Heart left ventricle (tissue), 16 donors: Measurements from ENCODE around the gene LSM12. TPM values are rescaled to one million over a fixed set of nuclear protein-coding genes. Genes with fewer than 3 reads are reported as not detected.

Experiments
- ATAC-seq, 4 donors: fragments of 200-7000 bp; cut with Tn5 transposase; one replicate each; pipeline ENCODE4 v1.9.1; 2020 to 2022; ENCODE audit warnings: moderate library complexity in 4 of 4, mild to moderate bottlenecking in 3 of 4, moderate number of reproducible peaks in 1 of 4
- DNase-seq, 5 donors: peaks; one replicate each; pipeline ENCODE4 v3.0.0-alpha.2; 2020
- H3K27ac ChIP-seq, 12 donors: fragments of 200-600 bp; sonication (generic) in 4 of 12; one replicate each; pipeline versions ENCODE4 v1.5.0 to v1.8.0; 2016 to 2022; ENCODE audit warnings: mild to moderate bottlenecking in 2 of 12
- H3K27me3 ChIP-seq, 9 donors: fragments of 200-600 bp; sonication (generic) in 2 of 9; one replicate each; pipeline versions ENCODE4 v1.5.1 to v1.8.0; 2016 to 2022; ENCODE audit warnings: mild to moderate bottlenecking in 3 of 9
- H3K36me3 ChIP-seq, 9 donors: fragments of 200-600 bp; sonication (generic) in 2 of 9; one replicate each; pipeline versions ENCODE4 v1.5.0 to v1.8.0; 2018 to 2022; ENCODE audit warnings: mild to moderate bottlenecking in 2 of 9
- H3K4me1 ChIP-seq, 12 donors: fragments of 200-600 bp; sonication (generic) in 4 of 12; one replicate each; pipeline versions ENCODE4 v1.5.0 to v1.8.0; 2016 to 2022; ENCODE audit warnings: mild to moderate bottlenecking in 3 of 12
- H3K4me3 ChIP-seq, 12 donors: fragments of 200-600 bp; sonication (generic) in 4 of 12; one replicate each; pipeline versions ENCODE4 v1.5.0 to v1.8.0; 2017 to 2022; ENCODE audit warnings: mild to moderate bottlenecking in 9 of 12, moderate library complexity in 4 of 12
- H3K9me3 ChIP-seq, 12 donors: fragments of 200-600 bp; sonication (generic) in 4 of 12; one replicate each; pipeline versions ENCODE4 v1.5.0 to v1.8.0; 2016 to 2022; ENCODE audit warnings: mild to moderate bottlenecking in 1 of 12
- CTCF ChIP-seq, 12 donors: fragments of 200-600 bp; sonication (generic) in 4 of 12; IDR thresholded peaks; one replicate each; pipeline versions ENCODE4 v1.5.0 to v1.8.0; 2018 to 2022; ENCODE audit warnings: antibody characterized with exemption in 12 of 12, mild to moderate bottlenecking in 5 of 12
- POLR2A ChIP-seq, 2 donors: fragments of 450-650 bp; IDR thresholded peaks; one replicate each; pipeline ENCODE4 v1.6.1; 2017; ENCODE audit warnings: antibody characterized with exemption in 2 of 2, mild to moderate bottlenecking in 2 of 2, moderate library complexity in 2 of 2
- WGBS, 4 donors: extraction: QIAGEN DNeasy Blood & Tissue Kit in 2 of 4; methylation state at CpG; one replicate each; pipeline versions ENCODE4 v1.1.5 to v1.1.7; 2013 to 2018; 5-methylcytosine and 5-hydroxymethylcytosine counted together
- intact Hi-C, 10 donors: fragments of 100-400 bp; cut with DNase I; formaldehyde crosslinking; loops; one replicate each; pipeline versions ENCODE4 v1.11.1 to v1.14.2; 2022
- polyA plus RNA-seq, 2 donors: library from polyadenylated mRNA; stranded (reverse); fragments of 200-250 nt; gene quantifications; one replicate each; pipeline ENCODE4 v1.2.3, GENCODE V29; 2013
- total RNA-seq, 9 donors: library from RNA; depleted of rRNA in 2 of 9; stranded (reverse); fragments of >200 nt in 2 of 9; fragmentation: NEBNext Ultra II Directional in 3 of 9; extraction: Animal tissue kit (Norgen Biotek cat#: 25700) in 3 of 9; gene quantifications; one replicate each; pipeline versions ENCODE4 v1.1.0 to v1.2.4, GENCODE V29; 2016 to 2023
- donor health status: ischemic (EF 13 %, LVEDD 7.1; RV severe dilation, severe dysfunction).
- donor health status: healthy with polysubstance abuse.
- donor health status: DM: no; HTN: yes; CAD: no.
- donor health status: DM: no; HTN: no; CAD: no.
- donor health status: ischemic (EF 25% LVEDD 6.9; RV normal size, moderate dysfunction).
- donor health status: ischemic (EF 25% LVEDD 5.7; RV mildly dilated, moderate dysfunction).
- donor health status: healthy.
- donor health status: DM: yes; HTN: yes; CAD: no.
- donor health status: ischemic (EF 35%, LVEDD 5.7; RV mildly dilated, moderate dysfunction).
- donor health status: nonischemic (EF 11% LVEDD 7.7; RV severe dilation, severe dysfunction).
- donor health status: DM: yes; HTN: yes; CAD: no.
- donor health status: PGD.
- donor health status: ischemic (EF 29% LVEDD 5.4; RV normal size, mild dysfunction).
- donor health status: nonischemic (EF 23%, LVEDD 6.1; RV moderate dilation, normal function).

The LSM12 gene
- total and polyA plus RNA-seq, 11 donors, result 30.8 to 55.6 (median 43.7) TPM

GRCh38 chr17:44045486-44045885 is 21.0 kb downstream of the LSM12 start:
- H3K27ac ChIP-seq, result no peak overlapping the region
- peaks cover 0 to 37% (median 26%) of the 10 kb centered on the region in 9 donors for H3K36me3 ChIP-seq
- no peak overlapping the region for H3K4me3 ChIP-seq
- intact Hi-C loops, result loop anchor here in 2 of 10 donors (10.0 kb wide), 1 partner anchor 101 kb away; the partner anchor contains the start of gene PPY (in 2 of the 2)
- no peaks in the 10 kb centered on the region for H3K9me3 ChIP-seq
- 92 to 97% (median 94%) methylated on average over 4 of the region's 4 CpGs for WGBS, 4 donors
- H3K27me3 ChIP-seq, result no peaks in the 10 kb centered on the region
- TF ChIP-seq CTCF (IDR thresholded peaks at IDR 0.05) (no peak), POLR2A (IDR thresholded peaks at IDR 0.05) (no peak)
- no peak for ATAC-seq
- no peak for DNase-seq
- H3K4me1 ChIP-seq, result peaks cover 3 to 37% (median 18%) of the 10 kb centered on the region in 12 donors

DNA sequence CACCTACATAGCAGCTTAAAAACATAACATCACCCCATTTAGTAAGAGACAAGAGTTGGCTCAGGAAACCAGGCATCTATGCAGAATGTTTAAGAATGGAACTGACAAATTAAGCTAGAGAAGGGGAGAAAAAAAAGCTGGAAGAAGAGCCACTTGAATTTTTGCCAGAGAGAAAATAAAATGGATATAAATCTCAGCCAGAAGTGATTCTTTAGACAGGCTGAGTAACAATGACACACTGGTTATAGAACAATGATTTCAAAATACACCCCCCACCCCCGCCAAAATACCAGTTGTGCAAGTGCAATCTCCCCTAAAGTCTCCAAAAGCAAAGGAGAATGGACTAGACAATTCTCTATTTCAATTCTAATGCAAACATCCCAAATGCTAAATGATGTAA is 22.4 kb downstream of the LSM12 start:
- no peaks in the 10 kb centered on the region for H3K9me3 ChIP-seq
- H3K36me3 ChIP-seq, result peaks cover 0 to 28% (median 18%) of the 10 kb centered on the region in 9 donors
- H3K4me1 ChIP-seq, result peaks cover 3 to 47% (median 27%) of the 10 kb centered on the region in 12 donors
- WGBS, 4 donors, result 53 to 74% (median 69%) methylated on average over 1 of the region's 1 CpG
- no peak overlapping the region for H3K4me3 ChIP-seq
- intact Hi-C loops, result loop anchor here in 6 of 10 donors (5.0 to 10.0 kb wide), 3 partner anchors 37 to 102 kb away; partner anchors contain the start of gene PPY (in 5 of the 6)
- no peak for TF ChIP-seq POLR2A (IDR thresholded peaks at IDR 0.05)
- no peak for TF ChIP-seq CTCF (IDR thresholded peaks at IDR 0.05)
- ATAC-seq, result no peak
- DNase-seq, result no peak
- no peaks in the 10 kb centered on the region for H3K27me3 ChIP-seq
- peak overlapping the region in 5 of 12 donors; percentile 41 to 80 (median 55) for H3K27ac ChIP-seq

DNA sequence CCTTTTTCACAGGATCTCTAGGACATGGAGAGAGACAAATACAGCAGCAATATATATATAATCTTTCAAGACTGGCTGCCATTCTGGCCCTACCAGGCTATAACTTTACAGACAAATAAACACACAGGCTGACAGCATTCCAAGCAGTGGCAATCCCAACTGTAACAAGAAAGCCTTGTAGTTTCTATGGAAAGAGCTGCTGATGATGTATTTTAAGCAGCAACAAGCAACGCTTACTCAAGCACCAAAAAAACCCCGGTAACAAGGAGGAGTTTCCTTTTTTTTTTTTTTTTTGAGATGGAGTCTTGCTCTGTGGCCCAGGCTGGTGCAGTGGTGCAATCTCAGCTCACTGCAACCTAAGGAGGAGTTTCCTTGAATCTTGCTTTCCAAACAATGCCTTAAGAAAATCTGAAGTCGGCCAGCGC is 23.2 kb downstream of the LSM12 start:
- peaks cover 0 to 28% (median 16%) of the 10 kb centered on the region in 9 donors for H3K36me3 ChIP-seq
- no peaks in the 10 kb centered on the region for H3K27me3 ChIP-seq
- intact Hi-C loops, result loop anchor here in 7 of 10 donors (2.0 to 10.0 kb wide), 4 partner anchors 36 to 101 kb away; partner anchors contain the start of gene PPY (in 5 of the 7)
- peaks cover 3 to 52% (median 30%) of the 10 kb centered on the region in 12 donors for H3K4me1 ChIP-seq
- TF ChIP-seq CTCF (IDR thresholded peaks at IDR 0.05), result no peak
- no peak for TF ChIP-seq POLR2A (IDR thresholded peaks at IDR 0.05)
- WGBS, 4 donors, result 37 to 55% (median 48%) methylated on average over 4 of the region's 4 CpGs
- H3K27ac ChIP-seq, result peak overlapping the region in 7 of 12 donors; percentile 25 to 80 (median 52)
- no peak overlapping the region for H3K4me3 ChIP-seq
- H3K9me3 ChIP-seq, result no peaks in the 10 kb centered on the region
- peak in 1 of 5 donors; percentile 39 for DNase-seq
- ATAC-seq, result peak in 3 of 4 donors; percentile 17 to 79 (median 43)

GRCh38 chr17:44039829-44040635 is 26.4 kb downstream of the LSM12 start:
- Histone ChIP-seq H3K27me3 (no peaks in the 10 kb centered on the region), H3K4me3 (no peak overlapping the region), H3K4me1 (peaks cover 3 to 64% (median 32%) of the 10 kb centered on the region in 12 donors), H3K27ac (peak overlapping the region in 7 of 12 donors; percentile 7 to 65 (median 43)), H3K9me3 (no peaks in the 10 kb centered on the region), H3K36me3 (peaks cover 0 to 39% (median 31%) of the 10 kb centered on the region in 9 donors)
- no peak for TF ChIP-seq CTCF (IDR thresholded peaks at IDR 0.05)
- TF ChIP-seq POLR2A (IDR thresholded peaks at IDR 0.05), result no peak
- WGBS, 4 donors, result 48 to 58% (median 54%) methylated on average over 6 of the region's 6 CpGs
- DNase-seq (no peak), ATAC-seq (peak in 2 of 4 donors; percentile 21 to 36)
- intact Hi-C loops, result loop anchor here in 9 of 10 donors (2.0 to 10.0 kb wide), 5 partner anchors 33 to 98 kb away; partner anchors contain the start of gene PPY (in 5 of the 9)
